Colonic mucosa (tissue), 4 donors: ENCODE data around the gene BMS1. TPM values are rescaled to one million over a fixed set of nuclear protein-coding genes. Genes with fewer than 3 reads are reported as not detected.
"Not testable (repeated sequence)": the region's sequence is repeated elsewhere in the genome, so short reads cannot be mapped to it uniquely, and the experiment has no call there.

Experiments used
- DNase-seq: peaks from one replicate; pipeline ENCODE4 v3.0.0-alpha.2; 2020
- H3K27ac ChIP-seq: fragments of 200-600 bp; one replicate; pipeline ENCODE4 v1.8.0; 2021
- H3K27me3 ChIP-seq: fragments of 200-600 bp; one replicate; pipeline ENCODE4 v1.8.0; 2021
- H3K36me3 ChIP-seq: fragments of 200-600 bp; one replicate; pipeline ENCODE4 v1.8.0; 2021
- H3K4me1 ChIP-seq: fragments of 200-600 bp; one replicate; pipeline ENCODE4 v1.8.0; 2021; ENCODE audit warnings: mild to moderate bottlenecking
- H3K4me3 ChIP-seq: fragments of 200-600 bp; one replicate; pipeline ENCODE4 v1.8.0; 2021
- H3K9ac ChIP-seq, 2 donors: one replicate each; pipeline ENCODE4 v1.7.0; 2013; ENCODE audit warnings: control low read depth in 2 of 2, low read depth in 2 of 2, low read length in 2 of 2
- H3K9me3 ChIP-seq: fragments of 200-600 bp; one replicate; pipeline ENCODE4 v1.8.0; 2021
- CTCF ChIP-seq: fragments of 200-600 bp; IDR thresholded peaks from one replicate; pipeline ENCODE4 v1.8.0; 2022; ENCODE audit warnings: antibody characterized with exemption, mild to moderate bottlenecking
- intact Hi-C: fragments of 100-400 bp; cut with DNase I; formaldehyde crosslinking; loops from one replicate; pipeline ENCODE4 v1.14.1; 2022
- total RNA-seq, 2 donors: library from RNA; stranded (reverse); fragmentation: NEBNext Ultra II Directional in 1 of 2; extraction: Animal tissue kit (Norgen Biotek cat#: 25700) in 1 of 2; gene quantifications; one replicate each; pipeline ENCODE4 v1.2.1, GENCODE V29; 2021
- donor health status: healthy.
- donor health status: DM: no; HTN: no; CAD: no.
- donor health status: DM: no; HTN: no; CAD: no.

Gene BMS1
- total RNA-seq, 2 donors from 2014 or later = 11.4 to 14.6 TPM

- intact Hi-C loops = no loop called here
- Histone ChIP-seq H3K4me3 (no peak overlapping the region), H3K27me3 (no peaks in the 10 kb centered on the region), H3K36me3 (peaks cover 47% of the 10 kb centered on the region), H3K4me1 (no peaks in the 10 kb centered on the region), H3K9ac (no peak overlapping the region), H3K27ac (no peak overlapping the region), H3K9me3 (no peaks in the 10 kb centered on the region)
- DNase-seq = no peak
- no peak for TF ChIP-seq CTCF
Observed at GRCh38 chr10:42795701-42796100, 13.1 kb downstream of the BMS1 start.

DNA sequence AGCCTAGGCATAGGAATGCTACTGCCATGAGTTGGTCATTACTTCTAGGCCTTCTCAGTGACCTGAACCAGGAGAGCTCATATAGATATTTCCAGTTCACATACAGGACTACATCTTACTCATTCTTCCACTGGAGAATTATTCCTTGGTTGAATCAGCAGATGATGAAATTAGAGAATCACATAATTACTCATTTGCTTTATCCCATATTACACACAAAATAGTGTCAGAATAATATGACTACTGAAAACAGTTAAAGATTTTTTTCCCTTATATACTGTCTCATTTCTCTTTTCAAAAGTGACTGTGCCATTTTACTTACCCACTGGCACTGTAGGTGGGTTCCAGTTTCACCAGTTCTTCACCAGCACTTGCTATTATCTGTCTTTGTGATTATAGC lies 18.5 kb downstream of the BMS1 start:
- Histone ChIP-seq H3K4me1 (no peaks in the 10 kb centered on the region), H3K27ac (no peak overlapping the region), H3K4me3 (no peak overlapping the region), H3K9ac (no peak overlapping the region), H3K27me3 (no peaks in the 10 kb centered on the region), H3K9me3 (no peaks in the 10 kb centered on the region), H3K36me3 (peaks cover 31% of the 10 kb centered on the region)
- intact Hi-C loops = no loop called here
- DNase-seq = no peak
- no peak for TF ChIP-seq CTCF

- no peak for TF ChIP-seq CTCF
- no peak overlapping the region for H3K9ac ChIP-seq
- DNase-seq = no peak
- peaks cover 14% of the 10 kb centered on the region for H3K36me3 ChIP-seq
- H3K9me3 ChIP-seq = no peaks in the 10 kb centered on the region
- no peaks in the 10 kb centered on the region for H3K4me1 ChIP-seq
- intact Hi-C loops = no loop called here
- H3K27ac ChIP-seq = no peak overlapping the region
- no peak overlapping the region for H3K4me3 ChIP-seq
- no peaks in the 10 kb centered on the region for H3K27me3 ChIP-seq
Observed at GRCh38 chr10:42802876-42803275, 20.3 kb downstream of the BMS1 start.

- no peak overlapping the region for H3K9ac ChIP-seq
- no peaks in the 10 kb centered on the region for H3K36me3 ChIP-seq
- no peak overlapping the region for H3K4me3 ChIP-seq
- H3K27ac ChIP-seq = no peak overlapping the region
- no peak for DNase-seq
- H3K4me1 ChIP-seq = no peaks in the 10 kb centered on the region
- TF ChIP-seq CTCF = no peak
- no peaks in the 10 kb centered on the region for H3K27me3 ChIP-seq
- no peaks in the 10 kb centered on the region for H3K9me3 ChIP-seq
- intact Hi-C loops = no loop called here
Observed at GRCh38 chr10:42809676-42810075, 27.1 kb downstream of the BMS1 start.

DNA sequence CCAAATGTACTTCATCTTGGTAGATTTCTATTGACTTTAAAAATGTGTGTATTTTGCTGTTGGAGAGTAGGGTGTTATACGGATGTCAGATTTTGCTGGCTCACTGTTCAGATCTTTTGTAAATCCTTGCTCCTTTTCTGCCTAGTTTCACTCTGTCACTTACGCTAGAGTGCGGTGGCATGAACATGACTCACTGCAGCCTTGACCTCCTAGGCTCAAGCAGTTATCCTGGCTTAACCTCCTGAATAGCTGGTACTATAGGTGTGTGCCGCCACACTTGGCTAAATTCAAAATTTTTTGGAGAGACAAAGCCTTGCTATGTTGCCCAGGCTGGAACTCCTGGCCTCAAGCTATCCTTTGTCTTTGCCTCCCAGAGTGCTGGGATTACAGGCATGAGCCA lies 29.4 kb downstream of the BMS1 start:
- no peaks in the 10 kb centered on the region for H3K9me3 ChIP-seq
- H3K4me3 ChIP-seq = no peak overlapping the region
- no peak overlapping the region for H3K27ac ChIP-seq
- H3K9ac ChIP-seq = no peak overlapping the region
- intact Hi-C loops = no loop called here
- no peak for TF ChIP-seq CTCF
- no peaks in the 10 kb centered on the region for H3K36me3 ChIP-seq
- H3K27me3 ChIP-seq = no peaks in the 10 kb centered on the region
- DNase-seq = no peak
- no peaks in the 10 kb centered on the region for H3K4me1 ChIP-seq

DNA sequence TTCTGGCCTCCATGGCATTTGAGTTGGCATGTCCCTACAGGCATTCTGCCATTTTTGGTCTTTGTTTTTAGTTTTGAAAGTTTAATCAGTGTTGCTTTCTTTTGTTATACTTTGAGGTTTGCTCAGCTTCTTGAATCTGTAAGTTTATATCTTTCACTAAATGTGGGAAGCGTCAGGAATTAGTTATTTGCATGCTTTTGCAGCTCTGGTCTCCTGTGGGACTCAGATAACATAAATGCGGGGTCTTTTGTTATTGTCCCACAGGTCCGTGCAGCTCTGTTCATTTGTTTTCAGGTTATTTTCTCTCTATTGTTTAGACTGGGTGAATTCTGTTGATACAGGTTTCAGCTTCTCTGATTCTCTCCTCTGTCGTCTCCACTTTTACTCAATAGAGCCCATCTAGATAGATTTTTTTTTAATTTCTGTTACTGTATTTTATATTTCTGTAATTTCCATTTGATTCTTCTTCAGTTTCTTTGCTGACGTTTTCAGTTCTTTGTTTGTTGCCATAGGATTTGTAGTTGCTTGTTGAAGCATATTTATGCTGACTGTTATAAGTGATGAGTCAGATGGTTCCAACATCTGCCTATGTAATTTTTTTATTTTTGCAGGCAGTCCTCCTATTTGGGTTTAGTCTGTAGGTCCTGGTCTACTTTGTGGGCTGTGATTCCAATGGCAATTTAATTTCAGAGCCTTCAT lies 31.5 kb downstream of the BMS1 start:
- H3K27ac ChIP-seq, H3K36me3 ChIP-seq, H3K9me3 ChIP-seq, H3K4me1 ChIP-seq, H3K4me3 ChIP-seq, DNase-seq, H3K9ac ChIP-seq, intact Hi-C loops, H3K27me3 ChIP-seq: not testable (repeated sequence)

DNA sequence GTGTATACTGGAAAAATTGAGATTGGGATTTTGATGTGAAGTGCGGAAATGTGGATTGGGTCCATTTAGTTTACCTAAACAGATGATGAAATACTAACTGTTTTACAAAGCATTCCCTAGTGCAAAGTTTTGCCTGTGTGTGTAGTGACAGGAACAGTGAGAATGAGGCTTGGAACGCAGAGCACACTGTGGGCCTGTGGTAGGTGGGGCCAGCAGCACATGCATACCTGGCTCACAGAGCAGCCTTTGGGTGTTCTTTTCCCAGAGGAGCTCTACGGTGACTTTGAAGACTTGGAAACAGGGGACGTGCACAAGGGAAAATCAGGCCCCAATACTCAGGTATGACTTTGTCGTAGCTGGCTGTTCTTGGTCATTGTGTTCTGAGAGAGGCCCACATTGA lies 33.7 kb downstream of the BMS1 start:
- H3K4me3 ChIP-seq, H3K36me3 ChIP-seq, H3K9ac ChIP-seq, H3K27me3 ChIP-seq, H3K4me1 ChIP-seq, DNase-seq, H3K27ac ChIP-seq, intact Hi-C loops, H3K9me3 ChIP-seq: not testable (repeated sequence)
